GM12891 (cell line): Measurements from ENCODE around the gene B3GLCT.

ENCODE experiments used
- PAX5 ChIP-seq: IDR thresholded peaks from 2 replicates; pipeline ENCODE4 v1.6.1; 2011; ENCODE audit warnings: low read length, moderate library complexity, mild to moderate bottlenecking; ENCODE audit not compliant: insufficient read depth, severe bottlenecking
- POLR2A ChIP-seq: IDR thresholded peaks from 2 replicates; pipeline ENCODE4 v1.6.1; 2011; ENCODE audit warnings: low read depth, low read length, control low read depth
- POLR2AphosphoS5 ChIP-seq: IDR thresholded peaks from 2 replicates; pipeline ENCODE4 v1.6.1; 2011; ENCODE audit warnings: low read depth, low read length, control low read depth
- POU2F2 ChIP-seq: IDR thresholded peaks from 2 replicates; pipeline ENCODE4 v1.6.1; 2011; ENCODE audit warnings: low read depth, mild to moderate bottlenecking, control low read depth, low read length, moderate library complexity

- TF ChIP-seq POLR2A (no peak), POU2F2 (no peak), POLR2AphosphoS5 (no peak), PAX5 (no peak)
Observed at GRCh38 chr13:31311921-31312320, 112.1 kb downstream of the B3GLCT start.
